GM18951 (cell line): Measurements from ENCODE around the gene CDC20.
"Not testable (repeated sequence)": the region's sequence is repeated elsewhere in the genome, so short reads cannot be mapped to it uniquely, and the experiment has no call there.

ENCODE experiments used
- POLR2A ChIP-seq: IDR thresholded peaks from 4 replicates; pipeline ENCODE4 v1.6.1; 2011; ENCODE audit warnings: mild to moderate bottlenecking; ENCODE audit not compliant: insufficient read length, insufficient read depth; ENCODE audit errors: extremely low read depth
- in situ Hi-C: fragments of 300-500 bp; cut with MboI; formaldehyde crosslinking; loops from one replicate; pipeline ENCODE4 v1.12.0; 2022; ENCODE audit warnings: low sequenced_read_pairs, mixed read lengths, inconsistent platforms; ENCODE audit not compliant: unreplicated experiment

CDC20 gene

GRCh38 chr1:43357251-43357650, 1.5 kb upstream of the CDC20 start:
- in situ Hi-C loops: loop anchor here (10.0 kb wide), 1 partner anchor 122 kb away; no protein-coding TSS in a partner anchor
- no peak for TF ChIP-seq POLR2A

- in situ Hi-C loops: loop anchor here (10.0 kb wide), 1 partner anchor 123 kb away; no protein-coding TSS in a partner anchor
- peak; percentile 77 for TF ChIP-seq POLR2A
Measured at GRCh38 chr1:43358121-43358745, 548 bp upstream of the CDC20 start.

DNA sequence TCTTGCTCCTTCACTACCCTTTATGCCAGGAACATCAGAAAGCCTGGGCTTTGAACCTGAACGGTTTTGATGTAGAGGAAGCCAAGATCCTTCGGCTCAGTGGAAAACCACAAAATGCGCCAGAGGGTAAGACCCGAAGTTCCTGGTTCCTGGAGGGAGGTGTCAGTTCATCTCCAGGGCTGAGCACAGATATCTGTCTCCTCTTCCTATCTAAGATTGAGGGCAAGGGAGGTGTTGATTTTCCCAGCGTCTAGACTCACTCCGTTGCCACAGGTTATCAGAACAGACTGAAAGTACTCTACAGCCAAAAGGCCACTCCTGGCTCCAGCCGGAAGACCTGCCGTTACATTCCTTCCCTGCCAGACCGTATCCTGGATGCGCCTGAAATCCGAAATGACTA, 915 bp downstream of the CDC20 start:
- no peak for TF ChIP-seq POLR2A
- in situ Hi-C loops: loop anchor here (10.0 kb wide), 1 partner anchor 125 kb away; no protein-coding TSS in a partner anchor

- peak; percentile 6 for TF ChIP-seq POLR2A
- in situ Hi-C loops: no loop called here
Measured at GRCh38 chr1:43360616-43361015, 1.8 kb downstream of the CDC20 start.

DNA sequence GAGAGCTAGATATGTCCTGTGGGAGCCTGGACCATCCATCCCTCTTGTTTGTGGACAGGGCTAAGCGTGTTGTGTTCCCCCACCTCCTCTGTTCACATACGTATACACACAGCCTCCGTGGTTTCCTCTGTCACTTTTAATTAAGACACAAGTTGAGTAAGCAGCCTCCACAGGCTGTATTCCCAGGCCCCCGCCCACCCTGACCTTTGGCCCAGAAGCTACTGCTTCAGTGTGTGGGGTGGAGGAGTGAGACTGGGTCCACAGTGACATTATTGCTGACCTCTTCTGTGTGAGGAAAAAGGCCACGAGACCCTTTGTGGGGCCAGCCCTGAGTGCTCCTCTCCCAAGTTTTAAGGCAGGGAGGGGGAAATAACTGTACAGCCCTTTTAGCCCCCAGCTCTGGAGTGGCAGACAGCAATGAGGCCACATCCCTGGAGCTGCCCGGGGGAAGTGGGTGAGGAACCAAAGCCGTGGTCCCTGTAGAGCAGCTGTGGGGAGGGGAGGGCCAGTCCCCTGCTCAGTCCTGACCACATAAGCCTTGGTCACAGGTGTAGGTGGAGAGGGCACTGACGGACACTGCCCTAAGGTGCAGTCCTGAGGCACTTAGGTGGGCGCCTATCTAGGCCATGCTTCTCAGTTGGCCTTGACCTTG, 4.6 kb downstream of the CDC20 start:
- in situ Hi-C loops: no loop called here
- TF ChIP-seq POLR2A: peak; percentile 23

- in situ Hi-C loops: no loop called here
- TF ChIP-seq POLR2A: no peak
Measured at GRCh38 chr1:43363935-43364525, 5.2 kb downstream of the CDC20 start.

DNA sequence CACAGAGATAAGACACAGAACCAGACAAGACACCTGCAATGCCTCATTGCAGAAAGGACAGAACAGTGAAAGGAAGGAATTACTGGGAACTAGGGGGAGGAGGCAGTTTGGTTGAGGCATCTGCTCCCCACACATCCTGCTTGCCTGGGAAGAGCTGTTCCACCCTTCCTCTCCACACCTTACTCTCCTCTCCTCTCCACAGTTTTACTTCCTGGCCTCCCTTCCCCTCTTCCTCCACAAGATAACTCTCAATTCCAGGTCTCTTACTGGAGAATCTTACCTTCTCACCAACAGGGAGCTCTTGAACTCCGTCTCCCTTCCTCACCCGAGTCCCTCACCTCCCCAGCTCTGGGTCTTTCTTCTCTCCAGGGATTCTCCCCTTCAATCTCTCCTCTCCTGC, 6.9 kb downstream of the CDC20 start:
- no peak for TF ChIP-seq POLR2A
- in situ Hi-C loops: no loop called here

DNA sequence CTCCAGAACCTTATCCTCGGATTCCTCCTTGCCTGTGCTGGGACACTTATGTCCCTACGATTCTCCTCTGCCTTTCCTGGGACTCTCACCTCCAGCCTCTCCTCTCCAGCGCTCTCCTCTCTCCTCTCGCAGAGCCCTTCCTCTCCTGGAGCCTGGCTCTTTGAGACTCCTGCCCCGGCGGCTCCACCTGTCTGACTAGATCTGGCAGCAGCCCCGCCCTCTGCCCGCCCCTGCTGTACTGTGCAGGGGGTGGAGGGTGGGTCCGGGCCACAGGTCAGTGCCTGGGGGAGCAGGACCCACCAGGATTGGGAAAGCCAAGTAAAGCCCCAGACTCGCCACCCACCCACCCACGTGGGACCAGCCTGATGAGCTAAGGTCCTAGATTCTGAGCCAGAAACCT, 7.4 kb downstream of the CDC20 start:
- in situ Hi-C loops: no loop called here
- TF ChIP-seq POLR2A: no peak

- in situ Hi-C loops: no loop called here
- no peak for TF ChIP-seq POLR2A
Measured at GRCh38 chr1:43366601-43367025, 7.8 kb downstream of the CDC20 start.

GRCh38 chr1:43367026-43367903, 8.5 kb downstream of the CDC20 start:
- in situ Hi-C loops: no loop called here
- TF ChIP-seq POLR2A: no peak

DNA sequence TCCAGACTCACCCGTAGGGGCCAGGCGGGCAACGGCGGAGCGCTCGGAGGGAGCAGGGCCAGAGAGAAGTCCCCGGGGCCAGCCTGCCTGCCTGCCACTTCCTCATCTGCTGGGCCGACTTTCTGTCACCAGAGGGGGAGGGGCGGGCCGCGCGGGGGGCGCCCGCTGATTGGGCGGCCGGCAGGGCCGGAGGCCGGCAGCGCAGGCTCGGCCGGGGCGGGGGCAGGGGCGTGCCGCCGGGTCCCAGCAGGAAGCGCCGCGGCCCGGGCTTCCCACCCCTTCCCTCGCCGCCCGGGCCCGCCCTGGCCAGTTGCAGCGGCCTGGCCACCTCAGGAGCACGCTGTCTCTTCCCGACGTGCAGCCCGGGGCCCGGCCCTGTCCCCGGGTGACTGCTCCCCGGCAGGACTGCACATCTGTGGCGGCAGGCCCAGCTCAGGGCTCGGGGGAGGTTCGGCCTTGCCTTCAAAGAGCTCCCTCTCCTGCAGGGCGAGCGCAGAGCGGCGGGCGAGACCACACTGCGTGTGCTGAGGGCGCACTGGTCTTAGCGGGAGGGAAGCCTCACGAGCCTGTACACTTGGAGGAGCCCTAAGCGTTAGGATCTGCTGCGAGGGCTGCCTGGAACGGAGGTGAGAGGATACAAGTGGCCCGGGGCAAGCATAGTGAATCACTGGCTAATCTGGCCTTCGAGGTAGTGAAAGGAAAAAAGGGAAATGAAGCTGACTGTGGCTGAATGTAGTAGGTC, 9.3 kb downstream of the CDC20 start, which contains the start of gene ELOVL1:
TSS of gene ELOVL1 (minus strand) at position 108 of the 742 bp plus-strand sequence. CDS start 2,402 bp downstream, outside the sequence.
- TF ChIP-seq POLR2A: peak; percentile 96
- in situ Hi-C loops: no loop called here

GRCh38 chr1:43368646-43369020, 9.9 kb downstream of the CDC20 start:
- in situ Hi-C loops: no loop called here
- no peak for TF ChIP-seq POLR2A

GRCh38 chr1:43369779-43370178, 11.0 kb downstream of the CDC20 start:
- in situ Hi-C loops: not testable (repeated sequence)

- in situ Hi-C loops: no loop called here
- TF ChIP-seq POLR2A: no peak
Measured at GRCh38 chr1:43370564-43370963, 11.8 kb downstream of the CDC20 start.
